ENCODE results near the gene MBD5.

The MBD5 gene

DNA sequence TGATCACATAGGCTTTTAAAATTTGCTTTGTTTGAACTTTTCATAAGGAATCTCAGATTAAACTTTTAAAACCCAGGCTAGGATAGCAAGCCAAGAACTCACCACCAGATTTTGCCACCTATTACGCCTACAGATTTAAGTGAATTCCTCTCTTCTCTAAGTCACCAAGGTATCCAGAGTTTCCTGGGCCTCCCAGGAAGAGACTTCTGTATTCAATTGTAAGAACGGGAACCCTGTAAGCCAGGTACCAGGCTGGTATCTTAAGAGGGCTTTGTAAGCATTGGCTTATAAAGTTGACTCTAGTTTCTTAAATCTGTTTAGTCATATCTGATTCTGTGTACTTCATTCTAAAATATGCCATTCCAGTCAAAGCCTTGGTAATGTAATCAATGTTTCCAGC is 285.1 kb downstream of the MBD5 start:
- DNase-seq = no peak

DNA sequence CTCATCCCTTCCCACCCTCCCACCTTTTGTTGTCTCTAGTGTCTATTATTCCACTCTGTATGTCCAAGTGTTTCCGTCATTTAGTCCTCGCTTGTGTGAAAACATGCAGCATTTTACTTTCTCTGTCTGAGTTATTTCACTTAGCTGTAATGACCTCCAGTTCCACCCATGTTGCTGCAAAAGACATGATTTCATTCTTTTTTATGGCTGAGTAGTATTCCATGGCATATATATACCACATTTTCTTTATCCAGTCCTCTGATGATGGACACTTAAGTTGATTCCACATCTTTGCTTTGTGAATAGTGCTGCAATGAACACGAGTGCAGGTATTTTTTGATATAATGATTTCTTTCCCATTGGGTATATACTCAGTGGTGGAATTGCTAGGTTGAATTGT is 296.7 kb downstream of the MBD5 start:
- no peak for DNase-seq

DNA sequence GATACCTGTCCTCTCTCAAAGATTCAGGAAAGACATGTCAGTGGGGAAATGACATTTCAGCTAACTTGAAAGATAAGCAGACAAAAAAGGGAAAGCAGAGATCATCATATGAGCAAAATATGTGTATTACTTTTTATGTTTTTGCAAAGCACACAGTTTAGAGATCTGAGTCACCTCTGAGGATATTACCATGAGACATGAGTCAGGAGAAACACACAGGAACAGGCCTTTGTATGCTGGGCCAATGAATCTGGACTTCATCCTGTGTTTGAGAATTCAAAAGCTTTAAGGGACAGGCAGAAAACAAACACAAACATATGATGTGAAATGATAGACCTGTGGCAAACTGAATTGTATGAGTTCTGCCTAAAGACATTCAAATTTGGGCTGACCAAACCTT is 317.6 kb downstream of the MBD5 start:
- no peak for DNase-seq

DNA sequence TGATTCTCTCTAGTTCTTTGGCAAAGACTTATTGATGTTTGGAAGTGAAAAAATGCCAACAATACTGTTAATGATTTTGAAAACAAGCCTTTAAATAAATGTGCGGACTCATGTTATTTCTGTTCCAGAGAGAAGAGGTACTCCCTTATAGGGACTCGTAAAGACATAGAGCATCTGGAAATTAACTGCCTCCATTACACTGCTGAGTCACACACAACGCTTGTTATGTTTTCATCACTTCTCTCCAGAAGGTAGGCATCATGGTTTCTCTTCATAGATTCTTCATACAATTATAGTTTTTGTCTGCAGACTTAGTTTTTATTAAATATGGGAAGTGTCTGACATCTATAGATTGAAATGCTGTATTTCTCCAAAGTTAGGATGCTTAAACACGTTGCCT is 321.2 kb downstream of the MBD5 start:
- no peak for DNase-seq

DNA sequence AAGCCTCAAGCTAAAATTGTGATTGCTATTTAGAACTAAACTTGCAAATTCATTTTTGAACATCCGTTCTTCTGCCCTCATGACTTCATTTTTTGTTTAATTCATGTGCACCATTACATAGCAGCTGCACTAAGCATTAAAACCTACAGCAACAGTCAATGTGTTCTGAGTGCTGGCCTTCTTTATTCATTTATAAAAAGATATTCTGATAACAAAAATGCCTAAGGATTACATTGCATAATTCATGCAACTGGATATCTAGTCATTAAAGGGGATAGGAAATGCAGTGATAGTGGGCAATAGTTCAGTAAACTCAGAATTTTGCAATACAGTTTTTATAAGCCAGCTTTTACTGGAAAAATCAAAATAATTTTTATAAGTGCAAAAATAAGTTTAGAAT is 329.3 kb downstream of the MBD5 start:
- no peak for DNase-seq

DNA sequence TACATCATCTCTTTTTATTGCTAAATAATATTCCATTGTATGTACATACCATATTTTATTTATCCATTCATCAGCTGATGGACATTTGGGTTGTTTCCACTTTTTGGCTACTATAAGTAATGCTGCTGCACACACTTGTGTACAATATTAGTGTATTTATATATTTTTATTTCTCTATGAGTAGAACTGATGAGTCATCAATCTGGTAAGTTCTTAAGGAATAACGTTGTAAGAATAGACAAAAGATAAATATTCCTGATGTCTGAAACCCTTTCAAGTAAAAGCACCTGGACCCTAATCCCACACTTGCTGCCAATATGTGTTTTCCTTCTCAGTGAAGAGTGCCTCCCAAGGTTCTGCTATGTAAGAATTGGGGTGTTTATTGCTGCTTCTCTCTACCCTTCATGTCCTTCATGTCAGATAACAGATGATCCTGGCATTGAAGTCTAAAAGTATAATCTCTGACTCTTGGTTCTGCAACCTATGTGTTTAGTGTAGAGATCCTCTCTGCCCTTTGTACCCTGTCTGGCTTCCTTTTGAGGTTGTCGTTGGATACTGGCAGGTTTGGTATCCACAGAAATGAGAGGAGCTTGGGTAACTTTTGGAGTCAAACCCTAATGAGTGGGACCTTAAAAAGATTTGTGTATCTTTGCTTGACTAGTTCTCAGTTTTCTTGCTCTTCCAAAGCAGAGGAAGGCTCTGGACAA is 330.7 kb downstream of the MBD5 start:
- DNase-seq = no peak

DNA sequence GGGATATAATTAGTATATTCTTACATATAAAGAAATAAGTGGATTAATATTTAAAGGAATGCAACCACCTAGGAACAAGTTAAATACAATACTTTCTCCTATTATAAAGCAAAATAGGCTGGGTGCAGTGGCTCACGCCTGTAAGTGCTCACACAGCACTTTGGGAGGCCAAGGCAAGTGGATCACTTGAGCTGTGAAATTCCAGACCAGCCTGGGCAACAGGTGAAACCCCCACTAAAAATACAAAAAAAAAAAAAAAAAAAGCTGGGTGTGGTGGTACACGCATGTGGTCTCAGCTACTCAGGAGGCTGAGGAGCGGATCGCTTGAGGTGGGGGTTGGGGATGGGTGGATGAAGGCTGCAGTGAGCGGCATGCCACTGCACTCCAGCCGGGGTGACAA is 337.5 kb downstream of the MBD5 start:
- no peak for DNase-seq

DNA sequence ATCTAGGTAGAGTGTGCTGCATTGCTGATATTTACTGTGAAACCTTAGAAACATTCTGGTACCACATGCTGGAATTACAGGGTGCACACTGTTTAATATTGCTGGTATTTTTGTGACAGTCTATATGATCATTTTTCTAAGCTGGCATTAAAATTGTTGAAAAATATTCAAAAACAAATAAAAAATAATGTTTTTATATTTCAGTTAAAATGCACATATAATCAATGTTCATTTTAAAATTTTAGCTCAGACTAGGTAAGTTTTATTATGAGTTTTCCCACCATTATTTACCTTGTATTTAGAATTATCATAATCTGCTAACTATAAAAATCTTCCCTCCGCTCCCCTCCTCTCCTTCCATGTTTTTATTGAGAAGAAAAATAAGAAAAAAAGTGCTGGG is 339.8 kb downstream of the MBD5 start:
- no peak for DNase-seq

DNA sequence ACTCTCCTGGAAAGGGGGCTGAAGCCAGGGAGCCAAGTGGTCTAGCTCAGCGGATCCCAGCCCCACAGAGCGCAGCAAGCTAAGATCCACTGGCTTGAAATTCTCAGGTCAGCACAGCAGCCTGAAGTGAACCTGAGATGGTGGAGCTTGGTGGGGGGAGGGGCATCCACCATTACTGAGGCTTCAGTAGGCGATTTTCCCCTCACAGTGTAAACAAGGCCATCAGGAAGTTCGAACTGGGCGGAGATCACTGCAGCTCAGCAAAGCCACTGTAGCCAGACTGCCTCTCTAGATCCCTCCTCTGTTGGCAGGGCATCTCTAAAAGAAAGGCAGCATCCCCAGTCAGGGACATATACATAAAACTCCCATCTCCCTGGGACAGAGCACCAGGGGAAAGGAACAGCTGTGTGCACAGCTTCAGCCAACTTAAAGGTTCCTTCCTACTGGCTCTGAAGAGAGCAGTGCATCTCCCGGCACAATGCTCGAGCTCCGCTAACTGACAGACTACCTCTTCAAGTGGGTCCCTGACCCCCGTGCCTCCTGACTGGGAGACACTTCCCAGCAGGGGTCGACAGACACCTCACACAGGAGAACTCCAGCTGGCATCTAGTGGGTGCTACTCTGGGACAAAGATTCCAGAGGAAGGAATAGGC is 341.4 kb downstream of the MBD5 start:
- no peak for DNase-seq

DNA sequence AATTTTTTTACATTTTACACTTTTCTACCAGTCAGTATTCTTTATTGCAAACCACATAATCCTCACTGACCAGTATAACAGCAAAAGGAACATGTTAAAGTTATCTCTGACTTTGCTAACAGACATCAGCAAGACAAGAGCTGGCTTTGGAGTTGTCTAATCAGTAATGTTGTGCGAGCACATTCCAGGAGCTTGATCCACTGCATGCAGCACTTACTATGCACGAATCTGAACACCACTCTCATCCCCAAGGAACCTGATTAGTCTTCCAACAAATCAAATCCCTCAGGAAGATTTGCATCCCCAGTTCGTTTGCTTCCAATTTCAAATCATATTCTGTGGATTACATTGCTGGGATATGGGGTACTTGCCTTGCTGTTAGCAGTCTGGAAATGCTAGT is 354.3 kb downstream of the MBD5 start:
- no peak for DNase-seq

DNA sequence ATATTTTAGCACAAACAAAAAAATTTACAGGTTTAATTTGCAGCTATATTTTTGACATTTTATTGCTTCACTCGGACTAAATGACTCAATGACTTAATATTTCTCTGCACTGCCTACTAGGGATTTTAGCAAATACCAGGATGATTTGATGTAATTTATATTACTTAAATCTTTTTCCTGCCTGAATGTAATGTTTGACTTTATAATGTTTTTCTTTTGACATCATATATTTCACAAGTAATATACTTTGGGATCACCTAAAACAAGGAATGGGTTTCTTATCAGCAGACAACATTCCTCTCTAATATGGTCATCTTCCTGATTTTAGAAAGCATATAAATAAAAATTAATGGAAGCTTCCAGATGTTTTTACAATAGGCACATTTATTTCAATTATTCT is 370.4 kb downstream of the MBD5 start:
- DNase-seq = no peak

DNA sequence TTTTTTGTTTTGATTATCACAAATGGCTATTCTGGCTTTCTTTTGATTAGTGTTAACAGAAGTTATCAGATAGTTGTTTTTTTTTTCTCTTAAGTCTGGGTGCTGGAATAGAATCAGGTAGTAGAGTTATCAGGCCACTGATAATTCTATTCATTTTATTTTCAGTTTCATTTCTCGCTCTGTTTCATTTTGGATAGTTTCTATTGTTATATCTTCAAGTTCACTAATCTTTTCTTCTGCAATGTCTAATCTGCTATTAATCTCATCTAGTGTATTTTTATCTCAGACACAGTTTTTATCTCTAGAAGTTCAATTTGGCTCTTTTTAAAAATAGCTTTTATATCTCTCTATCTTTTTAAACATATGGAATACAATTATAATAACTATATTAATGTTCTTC is 381.9 kb downstream of the MBD5 start:
- DNase-seq = no peak

DNA sequence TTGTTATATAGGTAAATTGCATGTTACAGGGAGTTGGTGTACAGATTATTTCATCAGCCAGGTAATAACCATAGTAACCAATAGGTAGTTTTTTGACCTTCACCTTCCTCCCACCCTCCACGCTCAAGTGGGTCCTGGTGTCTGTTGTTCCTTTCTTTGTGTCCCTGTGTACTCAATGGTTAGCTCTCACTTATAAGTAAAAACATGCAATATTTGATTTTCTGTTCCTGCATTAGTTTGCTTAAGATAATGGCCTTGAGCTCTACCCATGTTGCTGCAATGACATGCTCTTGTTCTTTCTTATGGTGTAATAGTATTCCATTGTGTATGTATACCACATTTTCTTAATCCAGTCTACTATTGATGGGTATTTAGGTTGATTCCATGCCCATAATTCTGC is 390.0 kb downstream of the MBD5 start:
- DNase-seq = no peak

DNA sequence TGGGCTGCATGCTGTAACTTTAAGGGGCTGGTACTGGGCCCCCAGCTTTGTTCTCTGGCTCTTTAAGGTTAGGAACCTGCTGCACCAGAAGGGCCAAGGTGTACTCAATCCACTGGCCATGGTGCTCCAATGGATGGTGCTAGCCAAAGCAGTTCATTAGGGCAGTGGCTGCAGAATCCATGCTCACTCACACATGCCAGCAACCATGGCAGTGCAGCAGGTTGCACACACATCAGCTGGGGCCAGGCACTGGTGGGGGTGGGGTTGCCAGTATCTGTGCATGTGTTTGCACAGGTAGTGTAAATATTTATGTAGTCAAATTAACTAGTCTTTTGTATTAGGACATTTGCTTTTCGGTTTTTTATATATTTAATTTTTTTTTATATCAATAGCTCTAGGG is 395.4 kb downstream of the MBD5 start:
- no peak for DNase-seq

DNA sequence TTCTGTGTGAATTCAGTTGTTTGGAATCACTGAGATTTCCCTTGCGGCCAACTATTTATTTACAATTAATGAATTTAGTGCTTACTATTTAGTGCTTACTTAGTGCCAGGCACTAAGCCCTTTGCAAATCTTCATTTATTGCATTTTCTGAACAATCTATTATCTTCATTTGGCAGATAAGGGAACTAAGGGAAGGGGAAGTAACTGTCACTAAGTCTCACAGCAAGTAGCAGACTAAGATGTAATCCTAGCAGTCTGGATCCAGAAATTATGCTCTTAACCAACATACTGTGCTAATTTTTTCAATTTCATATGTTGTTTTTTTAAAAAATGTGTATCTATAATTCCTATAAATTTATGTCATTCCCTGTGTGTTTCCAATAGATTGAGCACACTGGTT is 409.2 kb downstream of the MBD5 start:
- no peak for DNase-seq

DNA sequence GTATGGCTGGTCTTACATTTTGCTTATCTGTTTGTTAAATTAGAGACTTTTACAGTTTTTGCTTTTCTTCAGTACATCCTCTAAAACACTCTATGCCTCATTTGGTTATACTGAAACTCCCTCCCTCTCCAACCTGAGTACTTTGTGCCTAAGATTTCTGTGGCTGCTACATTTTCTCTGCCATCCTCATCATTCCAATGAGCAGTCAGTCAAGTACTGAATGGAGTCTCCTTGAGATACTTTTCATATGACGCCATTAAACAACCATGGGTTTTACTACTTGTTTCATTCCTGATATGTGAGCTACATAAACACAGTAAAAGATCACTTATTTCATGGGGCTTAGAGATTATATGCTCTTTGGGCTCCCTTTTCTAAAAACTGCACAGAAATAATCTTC is 427.0 kb downstream of the MBD5 start:
- DNase-seq = no peak

DNA sequence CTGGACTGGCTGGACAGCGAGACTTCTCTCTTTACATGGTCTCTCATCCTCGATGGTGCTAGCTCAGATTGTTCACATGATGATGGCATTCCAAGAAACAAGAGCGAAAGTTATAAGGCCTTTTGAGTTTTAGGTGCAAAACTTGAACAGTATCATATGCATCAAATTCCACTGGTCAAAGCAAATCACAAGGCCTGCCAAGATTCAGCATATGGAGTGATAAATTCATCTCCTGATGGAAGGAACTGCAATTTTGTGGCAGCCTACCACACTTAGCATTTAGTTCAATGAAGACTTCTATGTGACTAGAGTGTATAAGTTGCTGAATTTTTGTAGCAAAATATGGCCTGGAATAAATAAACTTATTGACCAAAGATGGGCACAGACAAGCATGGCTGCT is 429.6 kb downstream of the MBD5 start:
- DNase-seq = no peak

DNA sequence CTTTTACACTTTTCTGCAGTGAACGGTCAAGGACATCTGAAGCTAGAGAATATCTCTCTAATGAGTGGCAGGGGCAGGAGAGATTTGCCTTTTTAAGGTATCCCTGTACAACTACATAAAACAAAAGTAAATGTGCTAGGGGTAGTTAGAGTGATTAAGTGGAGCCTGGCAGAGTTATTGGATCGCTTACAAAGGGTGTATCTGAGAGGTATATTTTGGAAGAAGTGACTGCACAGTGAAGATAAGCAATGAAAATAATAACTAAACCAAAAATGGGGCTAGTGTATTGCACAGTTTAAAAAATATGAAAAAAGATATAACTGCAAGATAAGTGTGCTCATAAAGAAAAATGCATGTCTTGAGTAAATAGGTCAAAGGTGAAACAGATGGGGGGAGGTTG is 430.2 kb downstream of the MBD5 start:
- no peak for DNase-seq

DNA sequence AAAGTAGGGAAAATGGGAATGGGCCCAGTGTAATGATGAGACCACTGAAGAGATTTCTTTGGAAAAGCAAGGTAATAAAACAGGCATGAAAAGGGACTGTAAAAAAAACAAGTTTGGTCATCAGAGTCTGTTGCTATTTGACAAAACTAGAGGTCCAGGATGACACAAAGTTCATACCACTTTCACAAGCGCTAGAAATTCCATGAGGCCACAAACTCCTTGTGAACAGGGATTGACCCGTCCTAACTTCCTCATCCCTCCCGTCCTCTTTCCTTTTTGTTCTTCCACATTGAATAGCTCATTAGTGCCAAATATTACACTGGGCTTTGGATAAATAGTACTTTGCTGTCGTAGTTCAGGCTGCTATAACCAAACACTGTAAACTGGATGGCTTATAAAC is 434.9 kb downstream of the MBD5 start:
- DNase-seq = no peak

DNA sequence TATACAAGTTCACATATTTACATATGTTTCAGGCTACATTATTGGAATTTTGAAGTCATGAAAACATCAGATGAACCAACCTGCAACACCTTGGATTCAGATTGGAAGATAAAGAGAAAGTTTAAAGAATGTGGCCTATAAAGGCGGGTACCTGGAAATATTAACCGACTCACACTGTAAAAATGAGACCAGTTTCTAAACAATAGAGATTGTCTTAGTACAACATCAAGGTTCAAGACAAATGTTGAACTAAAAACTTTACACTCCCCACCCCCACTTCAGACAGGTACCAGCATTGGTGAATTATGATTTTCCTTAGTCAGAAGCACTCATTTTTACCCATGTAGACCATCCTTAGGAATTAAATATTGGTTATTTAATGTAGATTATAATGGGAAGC is 437.3 kb downstream of the MBD5 start:
- no peak for DNase-seq

DNA sequence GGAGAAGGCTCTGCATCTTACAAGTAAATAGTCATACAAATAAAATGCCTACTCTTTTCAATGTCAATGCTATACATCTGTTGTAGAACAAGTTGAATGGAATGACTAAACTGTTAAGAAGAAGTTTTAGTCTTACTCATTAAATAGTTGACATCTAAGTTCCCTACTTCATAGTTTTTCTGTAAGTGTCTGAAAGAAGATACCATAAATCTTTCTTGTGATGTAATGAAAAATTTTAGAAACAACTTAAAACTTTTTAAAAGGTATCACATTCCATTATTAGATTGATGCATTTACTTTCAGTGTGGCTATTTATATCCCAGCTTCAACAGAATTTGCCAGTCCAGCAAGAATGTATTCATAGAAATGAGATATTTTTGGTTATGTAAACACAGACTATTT is 438.5 kb downstream of the MBD5 start:
- no peak for DNase-seq

DNA sequence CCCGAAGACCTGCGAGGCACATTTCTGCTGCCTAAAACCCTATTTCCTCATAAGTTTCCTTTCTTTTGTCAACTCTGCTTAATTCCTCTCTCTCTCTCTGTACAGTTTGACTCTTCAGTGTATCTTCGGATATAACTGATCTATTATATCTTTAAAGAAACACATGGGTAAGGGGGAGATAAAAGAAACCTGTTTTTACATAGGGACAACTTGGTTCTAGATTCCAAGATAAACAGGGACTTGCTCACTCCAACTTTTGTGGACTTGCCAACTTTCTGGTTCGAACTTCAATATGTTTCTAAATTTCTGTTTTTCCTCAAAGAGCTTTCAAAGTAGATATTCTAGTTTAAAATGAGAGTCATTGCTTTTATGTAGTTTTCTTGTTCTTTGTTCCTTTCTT is 441.0 kb downstream of the MBD5 start:
- DNase-seq = no peak

DNA sequence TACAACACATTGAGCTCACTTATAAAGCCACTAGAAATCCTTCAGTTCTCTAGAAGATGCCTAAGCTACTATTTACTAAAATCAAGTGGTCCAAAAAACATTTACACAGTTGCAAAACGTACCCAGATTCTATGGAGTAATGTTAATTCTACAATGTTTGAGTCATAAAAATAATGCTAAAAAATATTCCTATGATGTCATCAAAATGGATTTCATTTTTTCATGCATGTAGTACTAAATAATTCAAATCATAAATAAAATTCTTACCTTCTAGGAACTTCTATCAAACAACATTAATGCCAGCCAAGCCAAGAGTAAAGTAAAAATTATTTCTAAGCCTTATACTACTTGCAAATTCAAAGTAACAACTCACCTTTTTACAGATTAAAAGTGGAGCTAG is 454.7 kb downstream of the MBD5 start:
- no peak for DNase-seq

DNA sequence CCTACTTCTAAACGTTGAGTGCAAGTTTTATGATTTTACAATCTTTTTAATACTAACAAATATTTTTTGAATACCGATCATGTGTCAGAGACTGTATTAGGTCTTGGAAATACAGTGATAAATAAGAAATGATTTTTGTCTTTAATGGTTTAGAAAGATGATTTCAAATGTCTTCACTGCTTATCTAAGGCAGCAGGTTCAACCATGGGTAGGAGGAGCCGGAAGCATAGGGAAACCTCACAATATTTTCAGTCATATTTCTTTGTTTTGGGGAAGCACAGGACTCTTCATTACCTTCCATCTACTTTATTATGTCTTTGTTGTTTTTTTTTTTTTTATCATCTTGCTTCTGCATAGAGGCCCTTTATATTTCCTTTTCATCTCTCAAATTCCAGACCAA is 458.5 kb downstream of the MBD5 start:
- no peak for DNase-seq

DNA sequence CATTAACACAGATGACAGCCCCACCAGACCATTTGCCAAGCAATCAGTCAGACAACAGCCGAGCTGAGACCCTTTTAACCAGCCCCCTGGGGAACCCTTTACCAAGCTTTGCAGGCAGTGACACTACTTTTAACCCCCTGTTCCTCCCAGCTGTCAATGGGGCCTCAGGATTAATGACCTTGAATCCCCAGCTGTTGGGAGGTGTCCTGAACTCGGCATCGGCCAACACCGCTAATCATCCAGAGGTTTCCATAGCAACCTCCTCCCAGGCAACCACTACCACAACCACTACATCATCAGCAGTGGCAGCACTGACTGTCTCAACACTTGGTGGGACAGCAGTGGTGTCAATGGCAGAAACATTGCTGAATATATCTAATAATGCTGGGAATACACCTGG is 462.8 kb downstream of the MBD5 start:
- DNase-seq = no peak
